Erythroblast (primary cell): ENCODE measurements around the gene IPCEF1.

Experiments
- GATA1 ChIP-seq: IDR thresholded peaks from 2 replicates; pipeline ENCODE4 v1.6.1; 2011; ENCODE audit warnings: low read depth, mild to moderate bottlenecking, control low read depth, low read length, moderate library complexity
- POLR2A ChIP-seq: IDR thresholded peaks from 2 replicates; pipeline ENCODE4 v1.6.1; 2011; ENCODE audit warnings: mild to moderate bottlenecking, low read length

DNA sequence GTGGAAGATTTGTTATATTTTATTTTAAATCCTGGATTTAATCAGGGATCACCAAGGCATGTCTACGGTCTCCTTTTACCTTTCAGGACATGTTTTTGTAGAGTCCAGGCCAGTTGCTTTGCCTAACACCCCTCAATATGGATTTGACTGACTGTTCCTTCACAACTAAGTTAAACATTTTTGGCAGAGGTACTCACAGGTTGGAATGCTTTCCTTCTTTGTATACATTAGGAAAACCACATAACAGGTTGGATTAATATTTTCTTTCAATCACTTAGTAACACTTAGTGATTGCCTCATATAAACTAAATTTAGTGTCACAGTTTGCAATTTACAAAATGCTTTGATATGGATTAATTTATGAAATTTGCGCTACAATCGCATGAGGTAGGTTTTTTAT, 64.5 kb downstream of the IPCEF1 start:
- TF ChIP-seq POLR2A (no peak), GATA1 (no peak)
